Large intestine (tissue), 3 donors: ENCODE results near the gene MRPS17. TPM values are rescaled to one million over a fixed set of nuclear protein-coding genes. Genes with fewer than 3 reads are reported as not detected.

Experiments
- DNase-seq, 2 donors: peaks; one replicate each; pipeline versions ENCODE4 v3.0.0 to v3.0.0-alpha.2; 2013
- H3K27ac ChIP-seq: one replicate; pipeline ENCODE4 v1.5.1; 2013; ENCODE audit warnings: low read length
- H3K27me3 ChIP-seq: 2 replicates; pipeline ENCODE4 v1.6.1; 2013; ENCODE audit warnings: low read length; ENCODE audit not compliant: control insufficient read depth, insufficient read depth
- H3K36me3 ChIP-seq: 2 replicates; pipeline ENCODE4 v1.6.1; 2013; ENCODE audit warnings: low read length; ENCODE audit not compliant: control insufficient read depth, insufficient read depth
- H3K4me1 ChIP-seq: one replicate; pipeline ENCODE4 v1.6.1; 2013; ENCODE audit warnings: low read length; ENCODE audit not compliant: control insufficient read depth, insufficient read depth
- H3K4me3 ChIP-seq: one replicate; pipeline ENCODE4 v1.5.1; 2013; ENCODE audit warnings: low read length
- H3K9me3 ChIP-seq: one replicate; pipeline ENCODE4 v1.6.1; 2013; ENCODE audit warnings: mild to moderate bottlenecking, low read depth, low read length, moderate library complexity; ENCODE audit not compliant: control insufficient read depth
- WGBS: methylation state at CpG from one replicate; pipeline ENCODE4 v1.1.5; 2013; ENCODE audit warnings: low lambda C conversion rate; ENCODE audit not compliant: insufficient coverage; 5-methylcytosine and 5-hydroxymethylcytosine counted together
- polyA plus RNA-seq: library from polyadenylated mRNA; unstranded; fragments of 120-200 nt; gene quantifications from one replicate; pipeline ENCODE4 v1.2.1, GENCODE V29; 2013

MRPS17 gene
- polyA plus RNA-seq, 1 donor: 15.3 TPM

DNA sequence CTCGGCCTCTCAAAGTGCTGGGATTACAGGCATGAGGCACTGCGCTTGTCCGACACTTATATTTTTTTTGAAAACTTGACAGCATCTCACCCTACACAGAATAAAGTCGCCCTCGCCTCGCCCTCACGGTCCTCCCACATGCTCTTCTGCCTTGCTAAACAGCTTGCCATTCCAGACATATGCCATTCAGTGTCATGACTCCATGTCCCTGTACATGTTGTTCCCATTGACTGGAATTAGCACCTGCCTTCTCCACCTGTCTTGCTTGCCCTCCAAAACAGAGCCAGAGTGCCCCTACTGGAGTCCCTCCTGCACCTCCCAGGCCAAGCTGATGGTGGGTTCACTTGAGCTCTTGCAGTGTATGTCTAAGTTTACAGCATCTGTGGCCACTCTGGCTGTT lies 18.9 kb downstream of the MRPS17 start:
- Histone ChIP-seq H3K4me3 (no peak overlapping the region), H3K4me1 (no peaks in the 10 kb centered on the region), H3K9me3 (no peaks in the 10 kb centered on the region), H3K27ac (no peak overlapping the region), H3K36me3 (peaks cover 18% of the 10 kb centered on the region), H3K27me3 (no peaks in the 10 kb centered on the region)
- DNase-seq: no peak
- WGBS: no CpG with 5 or more reads among the region's 7 CpGs

GRCh38 chr7:55970978-55971377 lies 19.3 kb downstream of the MRPS17 start:
- no peak overlapping the region for H3K27ac ChIP-seq
- no peaks in the 10 kb centered on the region for H3K4me1 ChIP-seq
- peaks cover 18% of the 10 kb centered on the region for H3K36me3 ChIP-seq
- H3K9me3 ChIP-seq: no peaks in the 10 kb centered on the region
- H3K4me3 ChIP-seq: no peak overlapping the region
- no CpG with 5 or more reads among the region's 8 CpGs for WGBS
- no peak for DNase-seq
- H3K27me3 ChIP-seq: no peaks in the 10 kb centered on the region

GRCh38 chr7:55973747-55974250 lies 22.1 kb downstream of the MRPS17 start:
- DNase-seq: no peak
- no peaks in the 10 kb centered on the region for H3K9me3 ChIP-seq
- no peaks in the 10 kb centered on the region for H3K4me1 ChIP-seq
- no peaks in the 10 kb centered on the region for H3K27me3 ChIP-seq
- H3K4me3 ChIP-seq: no peak overlapping the region
- peaks cover 15% of the 10 kb centered on the region for H3K36me3 ChIP-seq
- WGBS: 100% methylated on average over 1 of the region's 7 CpGs
- no peak overlapping the region for H3K27ac ChIP-seq

- H3K27me3 ChIP-seq: no peaks in the 10 kb centered on the region
Measured at GRCh38 chr7:55975988-55976633, 24.4 kb downstream of the MRPS17 start.

DNA sequence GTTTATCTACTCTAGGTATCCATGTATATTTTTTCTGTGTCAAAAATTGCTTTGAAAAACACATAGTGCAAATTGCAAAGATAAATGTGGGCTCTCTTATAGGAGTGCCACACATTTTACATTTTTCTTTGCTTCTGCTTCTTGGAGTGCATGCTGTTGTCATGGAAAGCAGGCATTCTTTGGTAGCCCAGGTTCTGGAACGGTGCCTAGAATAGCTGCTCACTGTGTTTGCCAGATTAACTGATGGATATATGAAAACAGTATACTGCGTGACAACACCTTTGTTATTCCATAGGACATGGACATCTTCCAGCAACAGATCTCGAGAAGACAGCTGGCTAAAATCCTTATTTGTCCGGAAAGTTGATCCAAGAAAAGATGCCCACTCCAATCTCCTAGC lies 26.2 kb downstream of the MRPS17 start:
- Histone ChIP-seq H3K4me1 (no peaks in the 10 kb centered on the region), H3K9me3 (no peaks in the 10 kb centered on the region), H3K4me3 (no peak overlapping the region), H3K36me3 (peaks cover 40% of the 10 kb centered on the region), H3K27ac (no peak overlapping the region), H3K27me3 (no peaks in the 10 kb centered on the region)
- 83% methylated on average over 2 of the region's 4 CpGs for WGBS
- DNase-seq: no peak

More at GRCh38 chr7:55975988-55976633, 24.4 kb downstream of the MRPS17 start:
- Histone ChIP-seq H3K9me3 (no peaks in the 10 kb centered on the region), H3K36me3 (peaks cover 30% of the 10 kb centered on the region), H3K4me1 (no peaks in the 10 kb centered on the region), H3K27ac (no peak overlapping the region), H3K4me3 (no peak overlapping the region)
- no CpG with 5 or more reads among the region's 7 CpGs for WGBS
- DNase-seq: no peak

GRCh38 chr7:55980266-55980665 lies 28.6 kb downstream of the MRPS17 start:
- Histone ChIP-seq H3K4me1 (no peaks in the 10 kb centered on the region), H3K36me3 (peaks cover 59% of the 10 kb centered on the region), H3K9me3 (no peaks in the 10 kb centered on the region), H3K27ac (no peak overlapping the region), H3K4me3 (no peak overlapping the region), H3K27me3 (no peaks in the 10 kb centered on the region)
- DNase-seq: no peak
- no CpG with 5 or more reads among the region's 3 CpGs for WGBS

GRCh38 chr7:55983537-55983936 lies 31.9 kb downstream of the MRPS17 start:
- no peaks in the 10 kb centered on the region for H3K4me1 ChIP-seq
- no peaks in the 10 kb centered on the region for H3K27me3 ChIP-seq
- DNase-seq: no peak
- no peaks in the 10 kb centered on the region for H3K9me3 ChIP-seq
- peaks cover 68% of the 10 kb centered on the region for H3K36me3 ChIP-seq
- no CpG with 5 or more reads among the region's 3 CpGs for WGBS
- no peak overlapping the region for H3K27ac ChIP-seq
- H3K4me3 ChIP-seq: no peak overlapping the region

DNA sequence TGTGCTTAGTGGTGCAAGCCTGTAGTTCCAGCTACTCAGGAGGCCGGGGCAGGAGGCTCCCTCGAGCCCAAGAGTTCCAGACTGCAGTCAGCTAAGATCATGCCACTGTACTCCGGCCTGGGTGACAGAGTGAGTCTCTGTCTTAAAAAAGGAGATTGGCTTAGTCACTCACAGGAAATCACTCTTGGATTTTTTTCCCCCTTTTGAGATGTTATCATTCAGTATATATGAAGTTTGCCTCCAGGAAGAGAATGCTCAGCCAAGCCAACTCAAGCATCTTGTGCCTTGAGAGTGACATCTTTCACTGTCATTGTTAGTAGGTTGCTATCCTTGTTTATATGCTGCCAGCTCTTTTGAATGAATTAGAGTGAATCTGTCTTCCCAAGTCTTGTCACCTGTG lies 40.7 kb downstream of the MRPS17 start:
- WGBS: no CpG with 5 or more reads among the region's 3 CpGs
- no peak for DNase-seq
- Histone ChIP-seq H3K9me3 (no peaks in the 10 kb centered on the region), H3K27ac (no peak overlapping the region), H3K4me1 (no peaks in the 10 kb centered on the region), H3K36me3 (peaks cover 54% of the 10 kb centered on the region), H3K27me3 (no peaks in the 10 kb centered on the region), H3K4me3 (no peak overlapping the region)

- Histone ChIP-seq H3K9me3 (no peaks in the 10 kb centered on the region), H3K4me3 (no peak overlapping the region), H3K27ac (peak overlapping the region; percentile 28), H3K4me1 (peaks cover 8% of the 10 kb centered on the region), H3K27me3 (no peaks in the 10 kb centered on the region), H3K36me3 (peaks cover 48% of the 10 kb centered on the region)
- DNase-seq: no peak
- WGBS: no CpG with 5 or more reads among the region's 8 CpGs
Measured at GRCh38 chr7:55996856-55997500, 45.3 kb downstream of the MRPS17 start.

DNA sequence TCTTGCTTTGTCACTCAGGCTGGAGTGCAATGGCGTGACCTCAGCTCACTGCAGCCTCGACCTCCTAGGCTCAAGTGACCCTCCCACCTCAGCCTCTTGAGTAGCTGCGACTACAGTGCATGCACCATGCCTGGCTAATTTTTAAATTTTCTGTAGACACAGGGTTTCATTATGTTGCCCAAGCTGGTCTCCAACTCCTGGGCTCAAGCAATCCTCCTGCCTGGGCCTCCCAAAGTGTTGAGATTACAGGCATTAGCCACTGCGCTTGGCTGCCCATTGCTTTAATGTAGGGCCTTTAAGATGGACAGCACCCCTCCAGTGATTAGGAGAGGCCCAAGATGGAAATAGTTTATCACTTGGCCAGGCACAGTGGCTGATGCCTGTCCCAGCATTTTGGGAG lies 52.1 kb downstream of the MRPS17 start:
- WGBS: no CpG with 5 or more reads among the region's 4 CpGs
- DNase-seq: no peak
- Histone ChIP-seq H3K9me3 (no peaks in the 10 kb centered on the region), H3K4me3 (no peak overlapping the region), H3K27ac (no peak overlapping the region), H3K4me1 (peaks cover 25% of the 10 kb centered on the region), H3K27me3 (no peaks in the 10 kb centered on the region), H3K36me3 (peaks cover 5% of the 10 kb centered on the region)
